B cell (primary cell): ENCODE measurements around the gene FALEC.

Experiments
- CTCF ChIP-seq: fragments of 200-600 bp; IDR thresholded peaks from one replicate; pipeline ENCODE4 v1.8.0; 2022; ENCODE audit warnings: antibody characterized with exemption, mild to moderate bottlenecking
- EZH2 ChIP-seq: IDR thresholded peaks from 2 replicates; pipeline ENCODE4 v1.6.1; 2012; ENCODE audit warnings: borderline replicate concordance, low read depth, mild to moderate bottlenecking, moderate library complexity, low read length; ENCODE audit not compliant: insufficient read depth, poor library complexity, severe bottlenecking

- TF ChIP-seq CTCF (no peak), EZH2 (no peak)
Observed at GRCh38 chr1:150484431-150484830, 31.1 kb upstream of the FALEC start.
